SH-SY5Y (cell line): ENCODE measurements around the gene ATG9B.

Experiments used
- GATA2 ChIP-seq: IDR thresholded peaks from 2 replicates; pipeline ENCODE4 v1.6.1; 2011; ENCODE audit warnings: mild to moderate bottlenecking, low read depth, low read length
- GATA3 ChIP-seq: IDR thresholded peaks from 2 replicates; pipeline ENCODE4 v1.6.1; 2011; ENCODE audit warnings: low read depth, mild to moderate bottlenecking, low read length, moderate library complexity

GRCh38 chr7:151007469-151007898 lies 16.8 kb downstream of the ATG9B start:
- no peak for TF ChIP-seq GATA2
- TF ChIP-seq GATA3 = no peak
